Testis (tissue), 3 donors: ENCODE data around the gene PTPRD. TPM values are rescaled to one million over a fixed set of nuclear protein-coding genes. Genes with fewer than 3 reads are reported as not detected.

Experiments
- DNase-seq: peaks from one replicate; pipeline ENCODE4 v3.0.0-alpha.2; 2019
- H3K27ac ChIP-seq, 2 donors: fragments of 200-600 bp; sonication (generic); one replicate each; pipeline ENCODE4 v1.5.1; 2019
- H3K27me3 ChIP-seq: fragments of 200-600 bp; sonication (generic); one replicate; pipeline ENCODE4 v1.5.1; 2019
- H3K36me3 ChIP-seq: fragments of 200-600 bp; sonication (generic); one replicate; pipeline ENCODE4 v1.5.1; 2017; ENCODE audit warnings: low read depth; ENCODE audit errors: missing control alignments
- H3K4me1 ChIP-seq: fragments of 200-600 bp; sonication (generic); one replicate; pipeline ENCODE4 v1.5.1; 2019
- H3K4me3 ChIP-seq, 2 donors: fragments of 200-600 bp; sonication (generic); one replicate each; pipeline ENCODE4 v1.5.1; 2017 to 2019
- H3K9me3 ChIP-seq: fragments of 200-600 bp; sonication (generic); one replicate; pipeline ENCODE4 v1.5.1; 2017
- CTCF ChIP-seq, 3 experiments: fragments of 450-650 bp in 2 of 3; fragments of 200-600 bp in 1 of 3; sonication (generic) in 1 of 3; IDR thresholded peaks; one replicate each; pipeline ENCODE4 v1.5.1; 2016 to 2019; ENCODE audit warnings: antibody characterized with exemption in 3 of 3, mild to moderate bottlenecking in 2 of 3, moderate library complexity in 1 of 3
- POLR2A ChIP-seq: fragments of 450-650 bp; IDR thresholded peaks from one replicate; pipeline ENCODE4 v1.6.1; 2017; ENCODE audit warnings: antibody characterized with exemption, mild to moderate bottlenecking, moderate library complexity
- WGBS, 2 donors: methylation state at CpG; one replicate each; pipeline ENCODE4 v1.1.5; 2018; 5-methylcytosine and 5-hydroxymethylcytosine counted together
- intact Hi-C: fragments of 100-400 bp; cut with DNase I; formaldehyde crosslinking; loops from one replicate; pipeline ENCODE4 v1.15.1; 2023; ENCODE audit warnings: low total_unique reads
- polyA plus RNA-seq: library from polyadenylated mRNA; stranded (reverse); fragments of 350-450 nt; fragmentation: Illumina TruSeq; extraction: RNeasy Lipid Tissue Mini Kit (QIAGEN cat#74804); gene quantifications from one replicate; pipeline ENCODE4 v1.2.3, GENCODE V29; 2014; ENCODE audit warnings: low read depth, low replicate concordance; ENCODE audit not compliant: insufficient read depth
- total RNA-seq, 2 donors: library from RNA; depleted of rRNA; stranded (reverse); fragments of >200 nt; gene quantifications; one replicate each; pipeline ENCODE4 v1.2.3, GENCODE V29; 2016

PTPRD gene
- total and polyA plus RNA-seq, 3 donors from 2014 or later = 15.4 to 33.6 (median 32.5) TPM

- no peaks in the 10 kb centered on the region for H3K27me3 ChIP-seq
- peaks cover 6% of the 10 kb centered on the region for H3K4me1 ChIP-seq
- intact Hi-C loops = no loop called here
- H3K9me3 ChIP-seq = no peaks in the 10 kb centered on the region
- DNase-seq = no peak
- H3K4me3 ChIP-seq = no peak overlapping the region
- WGBS, 2 donors = 64 to 74% methylated on average over 5 of the region's 5 CpGs
- H3K27ac ChIP-seq = no peak overlapping the region
- TF ChIP-seq CTCF (IDR thresholded peaks at IDR 0.05) (no peak), POLR2A (no peak)
- H3K36me3 ChIP-seq = no peaks in the 10 kb centered on the region
Observed at GRCh38 chr9:8734760-8735159, 1878.0 kb downstream of the PTPRD start.

DNA sequence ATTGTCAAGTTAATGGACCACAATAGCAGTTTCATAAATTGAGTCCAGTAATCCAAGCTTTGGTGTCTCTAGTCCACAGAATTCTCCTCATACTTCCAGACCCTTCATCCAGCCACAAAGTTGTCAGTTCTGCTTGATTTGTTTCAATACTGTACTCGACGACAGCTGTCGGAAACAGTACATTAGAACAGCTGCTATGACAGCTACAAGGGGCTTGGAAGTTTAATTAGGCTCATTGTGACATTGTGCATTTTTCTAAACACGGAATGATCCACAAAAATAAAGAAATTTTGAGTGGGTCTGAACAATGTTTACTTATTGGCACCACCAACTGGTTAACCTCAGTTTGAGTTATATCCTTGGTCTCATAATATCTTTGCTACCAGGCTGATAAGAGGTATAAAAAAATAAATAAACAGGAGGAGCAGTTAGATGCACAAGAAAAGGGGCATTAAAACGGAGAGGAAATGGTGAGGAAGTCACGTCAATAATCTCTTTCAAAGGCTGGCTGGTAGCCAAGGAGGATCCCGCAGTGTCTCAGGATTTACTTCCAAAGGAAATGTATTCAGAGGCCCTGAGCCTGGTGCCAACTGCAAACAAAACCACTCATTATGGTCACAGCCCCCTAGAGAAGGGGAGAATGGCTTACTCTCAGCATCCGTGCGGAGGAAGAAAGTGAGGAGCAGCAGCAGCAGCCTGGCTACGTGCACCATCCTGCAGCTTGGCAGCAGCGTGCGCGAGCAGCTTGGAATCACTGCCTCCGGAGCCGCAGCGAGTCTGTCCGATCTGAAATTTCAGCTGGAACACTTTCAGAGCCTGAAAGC lies 1879.5 kb downstream of the PTPRD start:
- Histone ChIP-seq H3K4me1 (peaks cover 6% of the 10 kb centered on the region), H3K4me3 (no peak overlapping the region)
- peak; percentile 65 for DNase-seq

DNA sequence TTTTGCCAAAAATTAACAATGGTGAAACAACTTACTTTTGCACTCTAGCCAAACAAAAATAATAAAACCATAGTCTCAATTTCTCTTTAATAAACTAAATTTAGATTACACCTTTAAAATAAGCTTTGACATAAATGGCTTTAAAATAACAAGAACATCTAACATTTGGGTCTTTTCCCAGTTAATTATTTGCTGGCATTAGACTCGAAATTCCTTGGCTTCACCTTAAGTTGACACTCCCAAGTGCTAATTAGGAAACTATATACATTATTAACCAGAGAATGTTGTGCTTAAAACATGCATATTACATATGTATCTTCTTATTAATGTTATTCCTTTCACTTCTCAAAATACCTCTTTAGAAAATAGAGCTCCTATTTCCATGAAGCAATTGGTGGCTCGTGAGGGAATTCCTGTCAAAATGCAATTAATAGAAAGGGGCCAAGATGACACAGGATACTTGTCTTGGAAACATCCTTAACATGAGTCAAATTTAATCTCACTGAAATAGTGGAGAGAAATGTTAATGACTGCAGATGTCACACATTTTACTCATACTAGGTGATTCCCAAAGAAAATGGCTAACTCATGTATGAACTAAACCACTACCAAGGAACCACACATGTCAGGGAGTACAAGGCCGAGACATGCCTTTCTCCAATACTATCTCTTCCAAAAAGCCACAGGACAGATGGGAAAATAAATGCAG lies 1880.3 kb downstream of the PTPRD start:
- Histone ChIP-seq H3K27ac (no peak overlapping the region), H3K36me3 (no peaks in the 10 kb centered on the region), H3K9me3 (no peaks in the 10 kb centered on the region), H3K4me1 (peaks cover 6% of the 10 kb centered on the region), H3K4me3 (no peak overlapping the region), H3K27me3 (no peaks in the 10 kb centered on the region)
- WGBS, 2 donors = 74 to 84% methylated on average over 3 of the region's 3 CpGs
- intact Hi-C loops = no loop called here
- no peak for DNase-seq
- TF ChIP-seq CTCF (IDR thresholded peaks at IDR 0.05) (no peak), POLR2A (no peak)

More for the DNA sequence above, 1879.5 kb downstream of the PTPRD start:
- intact Hi-C loops = no loop called here
- H3K36me3 ChIP-seq = no peaks in the 10 kb centered on the region
- no peak for TF ChIP-seq CTCF (IDR thresholded peaks at IDR 0.05)
- TF ChIP-seq POLR2A = no peak
- 33 to 34% methylated on average over 17 of the region's 17 CpGs for WGBS, 2 donors
- no peaks in the 10 kb centered on the region for H3K27me3 ChIP-seq
- H3K9me3 ChIP-seq = no peaks in the 10 kb centered on the region
- H3K27ac ChIP-seq = no peak overlapping the region

DNA sequence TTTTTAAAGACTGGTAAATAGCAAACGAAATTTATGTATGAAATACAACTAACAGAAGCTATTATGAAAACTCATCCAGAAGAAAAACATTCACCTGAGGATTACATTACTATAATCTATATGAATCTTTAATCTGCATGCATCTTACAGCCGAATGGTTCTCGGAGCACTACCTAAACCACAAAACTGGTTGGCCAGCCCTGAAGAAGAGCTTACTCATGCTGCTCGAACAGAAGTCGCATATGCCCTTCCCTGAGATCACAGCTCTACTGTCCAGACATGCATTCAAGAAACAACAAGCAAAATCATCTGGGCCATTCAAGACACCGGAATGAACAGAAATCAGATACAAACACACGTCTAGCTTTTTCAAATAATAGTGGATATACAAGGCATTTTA lies 1882.2 kb downstream of the PTPRD start:
- 86 to 91% methylated on average over 7 of the region's 7 CpGs for WGBS, 2 donors
- Histone ChIP-seq H3K27me3 (no peaks in the 10 kb centered on the region), H3K36me3 (no peaks in the 10 kb centered on the region), H3K27ac (no peak overlapping the region), H3K4me1 (peaks cover 6% of the 10 kb centered on the region), H3K9me3 (no peaks in the 10 kb centered on the region), H3K4me3 (no peak overlapping the region)
- DNase-seq = no peak
- no peak for TF ChIP-seq POLR2A
- no peak for TF ChIP-seq CTCF (IDR thresholded peaks at IDR 0.05)
- intact Hi-C loops = no loop called here
